ENCODE results near the gene OTUD7B. TPM values are rescaled to one million over a fixed set of nuclear protein-coding genes. Genes with fewer than 3 reads are reported as not detected.
"Not testable (repeated sequence)": the region's sequence is repeated elsewhere in the genome, so short reads cannot be mapped to it uniquely, and the experiment has no call there.

OTUD7B gene
- 10 to 100 TPM; 16.1 to 21.0 (median 18.0) TPM for polyA plus RNA-seq (ENCODE audit: insufficient read depth in 1 of 5, insufficient read length in 5 of 5, low replicate concordance in 1 of 5)
- long read RNA-seq, donor 1, full-length matches to known transcripts: 4 of 4 reads
- long read RNA-seq, donor 1, partial matches to known transcripts: 0 of 4 reads
- long read RNA-seq, donor 1, other reads (novel, unspliced or antisense): 0 of 4 reads
- long read RNA-seq, donor 2, full-length matches to known transcripts: 1 of 14 reads
- long read RNA-seq, donor 2, partial matches to known transcripts: 13 of 14 reads
- long read RNA-seq, donor 2, other reads (novel, unspliced or antisense): 0 of 14 reads
- long read RNA-seq, donor 3: 0 reads
- long read RNA-seq, donor 4, full-length matches to known transcripts: 1 of 1 reads
- long read RNA-seq, donor 4, partial matches to known transcripts: 0 of 1 reads
- long read RNA-seq, donor 4, other reads (novel, unspliced or antisense): 0 of 1 reads
- long read RNA-seq, donor 5: 0 reads
- long read RNA-seq, donor 6, full-length matches to known transcripts: 3 of 3 reads
- long read RNA-seq, donor 6, partial matches to known transcripts: 0 of 3 reads
- long read RNA-seq, donor 6, other reads (novel, unspliced or antisense): 0 of 3 reads
- long read RNA-seq, donor 7, full-length matches to known transcripts: 4 of 4 reads
- long read RNA-seq, donor 7, partial matches to known transcripts: 0 of 4 reads
- long read RNA-seq, donor 7, other reads (novel, unspliced or antisense): 0 of 4 reads
- long read RNA-seq, donor 8: 0 reads

DNA sequence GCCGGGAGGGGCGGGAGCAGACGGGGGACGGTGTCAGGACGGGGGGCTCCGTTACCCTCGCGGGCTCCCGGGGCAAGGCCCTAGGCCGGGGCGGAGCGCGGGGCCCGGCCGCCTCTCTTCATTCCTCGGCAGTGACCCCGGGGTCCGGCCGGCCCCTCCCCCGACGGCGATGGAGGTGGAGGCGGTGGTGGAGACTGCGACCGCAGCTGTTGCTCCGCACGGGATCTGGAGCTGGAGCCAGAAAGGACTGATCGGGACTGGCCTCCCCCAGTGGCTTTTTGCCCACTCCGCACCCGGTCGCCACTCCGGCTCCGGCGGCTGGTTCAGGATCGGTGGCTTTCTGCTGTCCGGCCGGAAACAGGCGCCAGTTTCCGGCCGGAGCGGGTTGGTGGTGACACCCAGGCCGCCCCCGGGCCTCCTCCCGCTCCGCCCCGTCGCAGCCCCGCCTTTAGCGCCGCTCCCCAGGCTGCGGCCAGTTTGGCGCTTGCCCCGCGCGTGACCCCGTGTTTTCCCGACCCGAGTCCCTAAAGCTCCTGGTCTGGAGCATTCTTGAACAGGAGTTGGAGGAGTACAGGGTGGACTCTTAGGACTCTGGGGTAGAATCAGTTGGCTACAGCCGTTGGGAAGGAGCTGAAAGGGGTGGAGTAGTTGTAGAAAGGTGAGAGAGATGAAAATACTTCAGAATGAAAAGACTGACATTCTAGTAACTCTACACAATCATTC lies at the start of gene OTUD7B:
Gene OTUD7B, minus strand, starts transcription at position 334 of the 723 bp plus-strand sequence. CDS start 33,216 bp downstream, outside the sequence.
- peak; percentile 92 to 93 for DNase-seq

DNA sequence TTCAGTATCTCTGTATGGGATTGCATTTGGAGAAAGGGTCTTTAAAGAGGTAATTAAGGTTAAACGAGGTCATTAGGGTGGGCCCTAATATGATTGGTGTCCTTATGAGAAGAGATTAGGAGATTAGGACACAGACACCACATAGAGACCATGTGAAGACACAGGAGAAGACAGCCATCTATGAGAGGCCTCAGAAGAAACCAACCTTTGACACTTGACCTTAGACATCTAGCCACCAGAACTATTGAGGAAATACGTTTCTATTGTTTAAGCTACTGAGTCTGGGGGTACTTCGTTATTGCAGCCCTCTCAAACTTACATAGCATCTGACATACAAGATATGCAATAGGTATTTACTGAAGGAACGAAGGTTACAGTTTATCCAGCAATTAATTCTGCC lies 49.7 kb upstream of the OTUD7B start:
- DNase-seq: no peak

DNA sequence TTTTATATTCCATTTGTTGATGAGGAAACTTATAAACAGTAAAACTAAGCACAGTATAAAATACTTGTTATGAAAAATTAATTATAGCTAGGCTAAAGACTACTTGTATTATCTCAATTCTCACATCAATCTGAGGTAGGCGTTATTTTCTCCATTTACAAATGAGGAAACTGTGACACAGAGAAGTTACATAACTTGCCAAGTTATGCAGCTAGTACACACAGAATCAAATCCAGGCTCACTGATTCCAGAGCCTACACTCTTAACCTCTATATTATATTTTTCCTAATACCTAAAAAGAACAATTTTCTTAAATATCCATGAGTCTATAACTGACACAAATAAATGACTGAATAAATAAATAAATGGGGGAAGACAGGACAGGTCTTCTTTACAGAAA lies 45.9 kb upstream of the OTUD7B start:
- DNase-seq: no peak

DNA sequence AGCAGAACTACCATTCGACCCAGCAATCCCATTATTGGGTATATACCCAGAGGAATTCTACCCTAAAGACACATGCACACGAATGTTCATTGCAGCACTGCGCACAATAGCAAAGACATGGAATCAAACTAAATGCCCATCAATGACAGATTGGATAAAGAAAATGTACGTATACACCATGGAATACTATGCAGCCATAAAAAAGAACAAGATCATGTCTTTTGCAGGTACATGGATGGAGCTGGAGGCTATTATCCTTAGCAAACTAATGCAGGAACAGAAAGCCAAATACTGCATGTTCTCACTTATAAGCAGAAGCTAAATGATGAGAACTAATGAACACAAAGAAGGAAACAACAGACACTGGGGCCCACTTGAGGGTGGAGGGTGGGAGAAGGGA lies 45.0 kb upstream of the OTUD7B start:
- not testable (repeated sequence) for DNase-seq

DNA sequence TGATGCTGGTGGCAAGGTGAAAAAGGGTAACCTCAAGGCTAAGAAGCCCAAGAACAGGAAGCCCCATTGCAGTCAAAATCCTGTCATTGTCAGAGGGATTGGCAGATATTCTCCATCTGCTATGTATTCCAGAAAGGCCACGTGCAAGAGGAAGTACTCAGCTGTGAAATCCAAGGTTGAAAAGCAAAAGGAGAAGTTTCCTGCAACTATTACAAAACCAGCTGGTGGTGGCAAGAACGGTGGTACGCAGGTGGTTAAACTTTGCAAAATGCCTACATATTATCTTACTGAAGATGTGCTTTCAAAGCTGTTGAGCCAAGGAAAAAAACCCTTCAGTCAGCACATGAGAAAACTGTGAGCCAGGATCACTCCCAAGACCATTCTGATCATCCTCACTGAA lies 43.4 kb upstream of the OTUD7B start:
- DNase-seq: no peak

DNA sequence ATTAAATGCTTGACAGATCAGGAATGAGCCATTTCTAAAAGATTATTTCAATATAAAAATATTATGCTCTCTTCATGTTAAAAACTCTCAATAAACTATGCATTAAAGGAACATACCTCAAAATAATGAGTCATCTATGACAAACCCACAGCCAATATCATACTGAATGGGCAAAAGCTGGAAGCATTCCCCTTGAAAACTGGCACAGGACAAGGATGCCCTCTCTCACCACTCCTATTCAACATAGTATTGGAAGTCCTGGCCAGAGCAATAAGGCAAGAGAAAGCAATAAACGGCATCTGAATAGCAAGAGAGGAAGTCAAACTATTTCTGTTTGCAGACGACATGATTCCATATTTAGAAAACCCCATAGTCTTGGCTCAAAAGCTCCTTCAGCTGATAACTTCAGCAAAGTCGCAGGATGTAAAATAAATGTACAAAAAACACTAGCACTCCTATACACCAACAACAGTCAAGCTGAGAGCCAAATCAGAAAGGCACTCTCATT lies 41.4 kb upstream of the OTUD7B start:
- not testable (repeated sequence) for DNase-seq

DNA sequence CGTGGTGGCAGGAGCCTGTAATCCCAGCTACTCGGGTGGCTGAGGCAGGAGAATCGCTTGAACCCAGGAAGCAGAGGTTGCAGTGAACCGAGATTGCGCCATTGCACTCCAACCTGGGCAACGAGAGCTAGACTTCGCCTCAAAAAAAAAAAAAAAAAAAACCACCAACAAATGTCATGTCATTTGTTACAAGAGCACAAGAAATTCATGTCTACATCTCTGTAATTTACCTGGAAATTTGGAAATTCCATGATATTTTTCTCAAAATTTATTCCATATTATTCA lies 40.5 kb upstream of the OTUD7B start:
- DNase-seq: no peak

DNA sequence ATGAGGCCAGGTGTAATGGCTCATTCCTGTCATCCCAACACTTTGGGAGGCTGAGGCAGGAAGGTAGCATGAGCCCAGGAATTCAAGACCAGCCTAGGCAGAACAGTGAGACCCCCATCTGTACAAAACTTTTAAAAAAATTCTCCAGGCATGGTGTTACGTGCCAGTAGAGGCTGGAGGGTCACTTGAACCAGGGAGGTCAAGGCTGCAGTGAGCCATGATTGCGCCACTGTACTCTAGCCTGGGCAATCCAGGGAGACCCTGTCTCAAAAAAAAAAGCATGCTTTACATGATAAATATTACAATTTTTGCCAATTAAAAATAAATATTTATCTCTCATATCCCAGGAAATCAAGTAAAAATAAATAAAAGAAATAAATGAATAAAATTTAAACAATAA lies 39.4 kb upstream of the OTUD7B start:
- no peak for DNase-seq

DNA sequence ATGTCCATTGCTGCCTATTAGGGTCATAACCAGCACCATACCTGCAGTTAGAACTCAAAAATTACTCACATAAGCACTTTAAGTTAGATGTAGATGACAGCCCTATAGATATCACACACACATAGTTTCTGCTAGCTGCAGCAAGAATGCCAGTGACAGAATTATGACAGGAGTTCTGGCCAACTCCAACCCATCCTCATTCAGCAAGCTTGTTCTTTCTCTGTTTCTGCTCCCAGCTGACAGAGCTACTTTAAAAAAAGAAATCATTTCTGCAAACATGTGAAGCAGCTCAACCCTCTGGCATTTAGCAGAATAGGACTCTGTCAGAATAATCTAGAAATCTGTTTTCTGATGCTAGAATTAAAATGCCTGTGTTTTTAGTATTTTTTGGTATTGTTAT lies 23.8 kb upstream of the OTUD7B start:
- no peak for DNase-seq

DNA sequence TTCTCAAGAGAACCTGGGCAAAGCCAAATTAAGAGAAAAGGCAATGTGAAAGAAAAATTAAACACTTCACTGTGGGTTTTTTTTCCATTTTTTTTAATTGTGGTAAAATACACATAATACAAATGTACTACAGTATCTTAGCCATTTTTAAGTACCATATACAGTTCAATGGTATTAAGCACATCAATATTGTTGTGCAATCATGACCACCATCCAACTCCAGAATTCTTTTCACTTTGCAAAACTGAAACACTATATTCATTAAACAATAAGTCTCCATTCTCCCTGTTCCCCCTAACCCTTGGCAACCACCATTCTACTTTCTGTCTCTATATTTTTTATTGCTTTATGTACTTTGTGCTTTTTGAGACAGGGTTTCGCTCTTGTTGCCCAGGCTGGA lies 17.8 kb upstream of the OTUD7B start:
- no peak for DNase-seq

DNA sequence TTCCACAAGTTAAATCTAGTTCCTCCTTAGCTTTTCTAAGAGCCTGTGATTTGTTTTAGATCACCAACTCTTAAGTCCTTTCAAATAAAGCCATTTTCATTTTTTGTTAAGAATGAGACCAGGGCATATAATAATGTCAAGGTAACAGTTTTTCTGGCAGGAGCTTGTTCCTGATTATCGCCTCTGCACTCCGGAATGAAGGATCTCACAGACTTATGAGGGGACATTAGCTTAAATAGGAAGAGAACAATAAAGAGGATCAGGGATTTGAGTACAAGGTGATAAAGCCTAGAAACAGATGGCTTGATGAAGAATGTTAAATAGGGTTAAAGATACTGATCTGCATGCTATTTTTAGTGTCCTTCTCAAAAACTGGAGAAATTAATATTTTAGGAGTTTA lies 13.6 kb upstream of the OTUD7B start:
- DNase-seq: no peak

DNA sequence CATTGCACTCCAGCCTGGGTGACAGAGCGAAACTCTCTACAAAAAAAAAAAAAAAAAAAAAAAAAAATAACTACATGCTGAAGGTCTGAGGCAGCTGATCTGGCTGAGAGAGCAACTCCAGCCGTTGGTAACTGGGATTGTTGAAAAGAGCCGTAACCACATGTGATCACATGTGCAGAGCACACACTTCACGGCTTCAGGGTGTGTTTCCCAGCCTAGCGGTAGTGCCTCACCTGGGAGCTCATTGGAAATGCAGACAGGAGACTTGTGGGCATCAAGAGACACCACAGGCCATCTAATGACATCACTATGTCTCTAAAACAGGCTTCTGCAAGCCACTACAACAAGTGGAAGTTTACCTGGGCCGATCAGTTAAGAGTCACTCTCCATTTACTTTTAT lies 11.8 kb upstream of the OTUD7B start:
- DNase-seq: no peak

DNA sequence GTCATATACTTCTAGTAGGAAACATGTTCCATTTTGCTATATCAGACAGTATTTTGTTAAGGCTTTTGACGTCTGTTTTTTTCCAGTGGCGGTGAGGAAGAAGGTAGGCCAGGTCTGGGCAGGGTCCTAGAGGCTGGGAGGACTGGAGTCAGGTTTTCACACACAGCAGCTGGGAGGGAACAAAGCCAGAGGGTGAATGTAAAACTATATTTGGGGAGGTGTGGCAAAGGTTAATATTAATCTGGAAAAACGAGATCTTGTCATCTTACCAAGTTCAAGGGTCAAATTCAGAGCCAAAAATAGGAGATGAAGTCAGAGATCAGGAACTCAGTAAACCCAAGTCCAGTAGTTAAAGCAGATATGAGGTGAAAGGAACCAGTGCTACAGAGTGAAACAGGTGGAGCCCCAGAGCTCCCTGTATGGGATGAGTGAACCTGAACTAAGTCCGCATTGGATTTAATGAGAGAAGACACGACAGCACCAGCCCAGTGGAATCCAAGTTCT lies 10.7 kb upstream of the OTUD7B start:
- DNase-seq: no peak

DNA sequence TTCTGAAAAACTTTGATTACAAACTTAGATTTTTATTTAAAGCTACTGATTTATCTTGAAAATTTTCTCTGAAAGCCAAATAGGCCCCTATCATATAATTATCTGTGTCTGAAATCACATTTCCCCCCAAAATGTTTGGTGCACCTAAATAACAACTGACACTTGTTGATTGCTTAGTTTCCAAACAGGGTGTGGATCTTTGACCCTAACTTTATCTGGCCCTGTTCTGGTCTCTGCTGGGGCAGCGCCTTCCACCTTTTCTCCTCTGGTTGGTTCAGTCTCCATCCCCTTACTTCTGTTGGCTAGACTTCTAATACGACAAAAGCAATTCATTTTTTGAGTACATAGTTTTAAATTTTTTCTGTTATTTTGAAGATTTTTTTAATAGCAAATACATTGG lies 10.2 kb upstream of the OTUD7B start:
- DNase-seq: no peak

DNA sequence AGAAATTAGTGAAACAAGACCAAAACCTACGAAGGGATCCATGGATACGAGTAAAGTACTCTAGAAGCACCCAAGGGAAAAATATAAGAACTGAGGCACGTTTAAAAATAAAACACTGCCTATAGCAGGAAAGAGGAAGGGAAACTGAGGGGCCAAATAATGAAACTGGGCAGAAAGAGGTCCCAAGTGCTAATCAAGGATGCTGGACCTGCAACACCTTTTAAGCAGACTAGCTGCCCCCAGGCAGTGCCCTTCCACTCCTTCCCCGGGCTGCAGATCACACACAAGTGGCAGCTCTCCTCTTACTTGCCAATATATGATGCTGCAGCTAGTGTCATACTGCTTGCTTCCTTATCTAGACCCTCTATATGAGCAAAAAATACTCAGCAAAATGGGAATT lies 7.6 kb upstream of the OTUD7B start:
- DNase-seq: no peak

DNA sequence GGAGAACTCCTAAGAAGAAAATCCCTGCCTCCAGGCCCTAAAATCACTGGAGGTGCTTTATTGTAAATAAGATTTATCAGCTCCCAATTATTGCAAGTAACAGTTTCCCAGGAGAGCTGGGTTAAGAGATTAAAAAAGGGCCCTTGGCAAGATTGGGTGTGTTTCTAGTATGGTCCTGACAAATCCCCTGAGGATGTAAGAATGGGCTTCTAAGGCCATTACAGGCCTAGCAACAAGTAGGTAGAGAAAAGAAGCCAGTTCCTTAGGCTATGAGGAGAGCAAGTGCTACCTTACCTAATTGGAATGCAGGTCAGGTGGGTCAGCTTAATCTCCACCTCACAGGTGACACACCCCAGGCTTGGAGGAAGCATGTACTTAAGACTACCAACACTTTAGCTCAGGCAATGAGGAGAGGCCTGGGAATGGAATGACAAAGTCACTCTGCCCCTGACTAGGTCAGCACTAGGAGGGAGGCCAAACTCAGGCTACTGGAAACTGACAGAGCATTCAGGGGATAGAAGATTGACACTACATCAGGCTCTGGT lies 6.8 kb upstream of the OTUD7B start:
- no peak for DNase-seq

DNA sequence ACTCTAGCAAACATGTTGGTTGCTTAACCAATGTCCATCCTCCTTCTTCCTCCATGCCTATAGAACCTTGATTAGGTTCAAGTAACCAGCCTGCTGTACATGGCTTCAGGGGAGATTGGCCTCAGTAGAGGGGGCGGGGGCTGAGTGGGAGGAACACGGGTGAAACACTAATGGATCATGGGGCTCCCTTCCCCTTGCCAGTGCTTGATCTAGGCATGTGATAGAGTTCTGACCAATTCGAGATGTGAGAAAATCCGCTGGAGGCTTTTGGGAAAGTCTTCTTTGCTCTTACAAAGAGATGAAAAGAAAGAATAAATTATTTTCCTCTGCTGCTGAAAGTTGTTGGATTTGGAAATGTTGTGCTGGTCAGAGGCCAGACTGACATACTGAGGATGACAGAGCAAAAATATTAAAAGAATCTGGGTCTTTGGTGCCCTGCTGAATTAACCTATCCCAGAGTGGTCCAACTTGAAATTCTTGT lies 5.2 kb upstream of the OTUD7B start:
- DNase-seq: no peak

DNA sequence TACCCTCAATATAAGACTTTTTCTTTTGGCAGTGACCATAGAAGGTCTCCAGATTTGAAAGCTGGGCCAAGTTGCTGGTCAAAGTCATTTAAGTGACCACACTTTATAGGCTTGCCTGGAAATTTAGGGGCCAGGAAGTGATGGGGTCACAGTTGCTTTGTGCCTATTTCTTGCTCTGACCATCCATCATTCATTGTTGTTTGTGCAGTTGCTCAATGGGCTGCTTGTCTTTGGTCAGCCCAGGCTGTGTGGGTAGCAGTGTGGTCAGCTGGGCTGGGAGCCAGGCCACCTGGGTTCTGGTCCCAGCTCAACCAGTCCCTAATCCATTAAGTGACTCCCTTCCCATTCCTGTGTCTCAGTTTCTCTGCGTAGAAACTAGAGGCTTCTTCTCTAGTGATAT lies 2.1 kb upstream of the OTUD7B start:
- no peak for DNase-seq

DNA sequence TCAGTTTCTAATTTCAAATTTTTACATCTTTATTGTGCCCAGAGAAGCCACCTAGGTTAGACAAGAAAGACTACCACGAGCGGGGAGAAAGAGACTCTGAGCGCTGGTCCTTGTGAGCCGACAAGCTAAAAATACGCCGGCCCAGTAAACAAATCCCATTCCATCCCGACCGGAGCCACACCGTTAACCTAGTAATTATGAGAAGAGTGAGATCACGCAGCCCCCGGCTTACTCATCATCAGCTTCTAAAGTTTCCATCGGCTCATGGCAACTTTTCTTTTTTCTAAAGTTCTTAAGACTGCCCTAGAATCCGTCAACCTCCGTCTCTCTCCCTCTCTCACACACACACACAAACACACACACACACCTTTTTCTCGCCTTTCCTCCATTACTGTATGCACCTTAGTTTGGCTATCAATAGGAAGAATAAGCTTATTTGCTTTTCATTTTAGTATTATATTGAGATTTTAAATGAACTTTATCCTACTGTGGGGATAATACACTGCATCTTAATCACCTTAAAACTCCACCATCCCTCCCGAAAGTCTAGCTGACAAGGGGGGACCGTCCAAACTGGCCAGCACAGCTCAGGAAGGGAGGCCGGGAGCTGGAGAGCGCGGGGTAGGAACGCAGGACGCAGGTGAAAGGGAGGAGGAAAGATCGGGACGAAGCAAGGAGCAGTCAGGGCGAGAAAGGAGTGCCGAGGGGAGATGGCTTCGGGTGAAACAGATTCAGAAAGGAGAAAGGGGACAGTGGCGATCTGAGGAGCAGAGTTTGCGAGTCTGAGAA lies 728 bp downstream of the OTUD7B start:
- DNase-seq: peak in 1 of 2 donors; percentile 50

DNA sequence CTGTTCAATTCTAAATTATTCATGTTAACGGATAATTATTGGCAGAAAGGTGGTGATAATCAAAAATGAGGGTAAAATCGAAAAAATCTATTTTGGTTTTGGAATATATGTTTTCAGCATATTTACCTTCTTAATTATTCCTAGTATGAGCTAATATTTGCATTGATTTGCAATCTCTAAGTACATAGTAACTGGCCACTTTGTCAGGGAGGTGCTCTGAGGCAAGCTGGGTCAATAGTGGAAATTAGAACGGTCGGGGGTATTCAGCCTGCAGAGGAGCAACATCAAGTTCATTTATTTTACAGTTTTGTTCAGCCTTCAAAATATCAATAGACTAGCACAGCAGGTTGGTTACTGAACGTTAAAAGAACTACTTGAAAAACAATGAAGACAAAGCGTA lies 1.8 kb downstream of the OTUD7B start:
- no peak for DNase-seq

DNA sequence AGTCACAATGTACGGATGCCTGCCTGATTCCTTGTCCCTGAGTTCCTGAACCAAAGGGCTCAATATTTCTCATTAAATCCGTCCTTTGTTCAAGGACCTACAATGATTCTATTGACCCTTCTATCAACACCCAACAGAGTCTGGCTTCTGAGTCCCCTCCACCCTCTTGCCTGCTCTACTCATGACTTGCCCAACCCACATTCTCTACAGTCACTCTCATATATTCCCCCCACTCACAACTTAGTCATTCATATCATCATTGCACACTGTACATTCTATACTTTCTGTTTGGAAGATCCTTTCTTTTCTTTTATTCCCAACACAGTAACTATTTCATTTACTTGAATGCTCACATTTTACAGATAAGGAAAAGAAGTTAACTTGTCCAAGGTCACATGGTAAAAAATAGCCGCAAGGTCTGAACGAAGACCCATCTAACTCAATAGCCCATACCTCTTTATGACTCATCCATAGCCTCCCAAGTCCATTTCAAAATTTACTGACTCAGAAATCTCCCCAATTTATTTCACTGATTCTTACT lies 3.6 kb downstream of the OTUD7B start:
- no peak for DNase-seq
